SK-N-SH (cell line): ENCODE results near the gene MTAP.

Experiments used
- CTCF ChIP-seq: fragments of 200-600 bp; sonication (generic); IDR thresholded peaks from 2 replicates; pipeline ENCODE4 v1.6.1; 2017; ENCODE audit warnings: antibody characterized with exemption, mild to moderate bottlenecking, moderate library complexity
- JUND ChIP-seq: IDR thresholded peaks from 2 replicates; pipeline ENCODE4 v1.4.0; 2012
- RFX5 ChIP-seq: IDR thresholded peaks from 2 replicates; pipeline ENCODE4 v1.6.1; 2012; ENCODE audit warnings: mild to moderate bottlenecking, improper control_type of control experiment, low read length
- TAF1 ChIP-seq: IDR thresholded peaks from 2 replicates; pipeline ENCODE4 v1.6.1; 2012; ENCODE audit warnings: low read depth, mild to moderate bottlenecking, low read length, moderate library complexity, borderline replicate concordance
- USF2 ChIP-seq: fragments of 150-350 bp; IDR thresholded peaks from 2 replicates; pipeline ENCODE4 v1.6.1; 2017; ENCODE audit warnings: antibody characterized with exemption, low read length, low read depth, borderline replicate concordance

- TF ChIP-seq TAF1 (no peak), CTCF (no peak), USF2 (no peak), JUND (no peak), RFX5 (no peak)
Observed at GRCh38 chr9:21837501-21837900, 35.1 kb downstream of the MTAP start.
